ENCODE results near the gene DYNLRB1. TPM values are rescaled to one million over a fixed set of nuclear protein-coding genes. Genes with fewer than 3 reads are reported as not detected.

Gene DYNLRB1
- total RNA-seq, 1 donor from 2014 or later, result 135 TPM

DNA sequence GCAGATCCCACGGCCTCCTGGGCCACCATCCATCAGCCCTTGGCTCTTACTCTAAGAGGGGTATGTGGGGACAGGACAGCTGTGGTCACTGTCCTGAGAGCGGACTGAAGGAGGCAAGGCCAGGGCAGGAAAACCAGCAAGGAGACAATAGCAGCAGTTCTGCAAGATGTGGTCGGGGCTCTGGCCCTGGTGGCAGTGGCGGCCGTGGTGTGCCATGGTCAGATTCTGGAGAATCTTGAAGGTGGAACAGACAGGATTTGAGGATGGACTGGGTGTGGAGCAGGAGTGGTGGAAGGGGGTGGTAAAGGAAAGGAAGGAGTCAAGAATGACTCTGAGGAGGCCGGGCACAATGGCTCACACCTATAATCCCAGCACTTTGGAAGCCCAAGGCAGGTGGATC lies 36.3 kb downstream of the DYNLRB1 start:
- intact Hi-C loops (cut with DNase I), result no loop called here
- Histone ChIP-seq H3K4me1 (peaks cover 7% of the 10 kb centered on the region), H3K9me3 (no peaks in the 10 kb centered on the region), H3K4me3 (no peak overlapping the region), H3K27me3 (no peaks in the 10 kb centered on the region), H3K27ac (no peak overlapping the region), H3K36me3 (no peaks in the 10 kb centered on the region)
- DNase-seq (ENCODE audit: extremely low spot score in 2 of 2), result no peak
- TF ChIP-seq, protein P1, sequence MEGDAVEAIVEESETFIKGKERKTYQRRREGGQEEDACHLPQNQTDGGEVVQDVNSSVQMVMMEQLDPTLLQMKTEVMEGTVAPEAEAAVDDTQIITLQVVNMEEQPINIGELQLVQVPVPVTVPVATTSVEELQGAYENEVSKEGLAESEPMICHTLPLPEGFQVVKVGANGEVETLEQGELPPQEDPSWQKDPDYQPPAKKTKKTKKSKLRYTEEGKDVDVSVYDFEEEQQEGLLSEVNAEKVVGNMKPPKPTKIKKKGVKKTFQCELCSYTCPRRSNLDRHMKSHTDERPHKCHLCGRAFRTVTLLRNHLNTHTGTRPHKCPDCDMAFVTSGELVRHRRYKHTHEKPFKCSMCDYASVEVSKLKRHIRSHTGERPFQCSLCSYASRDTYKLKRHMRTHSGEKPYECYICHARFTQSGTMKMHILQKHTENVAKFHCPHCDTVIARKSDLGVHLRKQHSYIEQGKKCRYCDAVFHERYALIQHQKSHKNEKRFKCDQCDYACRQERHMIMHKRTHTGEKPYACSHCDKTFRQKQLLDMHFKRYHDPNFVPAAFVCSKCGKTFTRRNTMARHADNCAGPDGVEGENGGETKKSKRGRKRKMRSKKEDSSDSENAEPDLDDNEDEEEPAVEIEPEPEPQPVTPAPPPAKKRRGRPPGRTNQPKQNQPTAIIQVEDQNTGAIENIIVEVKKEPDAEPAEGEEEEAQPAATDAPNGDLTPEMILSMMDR (IDR thresholded peaks at IDR 0.05), result no peak
- TF ChIP-seq POLR2A (IDR thresholded peaks at IDR 0.05) (no peak), POLR2AphosphoS5 (IDR thresholded peaks at IDR 0.05; ENCODE audit: insufficient read depth in 1 of 2, low read depth in 1 of 2) (no peak)

DNA sequence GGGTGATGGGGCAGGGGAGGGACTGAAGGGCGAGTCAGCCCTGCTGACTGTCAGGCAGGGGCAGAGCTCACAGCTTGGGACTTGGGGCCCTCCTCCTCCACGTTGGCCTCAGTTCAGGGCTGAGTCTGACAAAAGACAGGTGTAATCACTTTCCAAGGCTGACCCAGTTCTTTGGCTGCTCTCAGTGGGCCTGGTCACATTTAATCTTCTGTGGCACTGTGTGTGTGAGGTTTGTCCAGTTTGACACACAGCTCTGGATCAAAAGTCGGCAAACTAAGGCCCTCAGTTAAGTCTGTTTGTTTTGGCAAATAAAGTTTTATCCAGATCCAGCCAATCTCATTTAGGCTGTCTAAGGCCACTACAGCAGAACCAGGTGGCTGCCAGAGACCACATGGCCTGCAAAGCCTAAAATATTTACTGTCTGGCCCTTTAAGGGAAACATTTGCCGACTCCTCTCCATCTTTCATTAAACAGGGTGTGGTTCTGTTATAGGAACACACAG lies 37.2 kb downstream of the DYNLRB1 start:
- no peak overlapping the region for H3K4me3 ChIP-seq
- H3K27me3 ChIP-seq, result no peaks in the 10 kb centered on the region
- TF ChIP-seq POLR2A (IDR thresholded peaks at IDR 0.05) (no peak), POLR2AphosphoS5 (IDR thresholded peaks at IDR 0.05; ENCODE audit: insufficient read depth in 1 of 2, low read depth in 1 of 2) (no peak)
- TF ChIP-seq, protein P1 (IDR thresholded peaks at IDR 0.05), result no peak
- DNase-seq (ENCODE audit: extremely low spot score in 2 of 2), result no peak
- H3K36me3 ChIP-seq, result no peaks in the 10 kb centered on the region
- intact Hi-C loops (cut with DNase I), result no loop called here
- no peaks in the 10 kb centered on the region for H3K9me3 ChIP-seq
- H3K27ac ChIP-seq, result no peak overlapping the region
- peaks cover 13% of the 10 kb centered on the region for H3K4me1 ChIP-seq

DNA sequence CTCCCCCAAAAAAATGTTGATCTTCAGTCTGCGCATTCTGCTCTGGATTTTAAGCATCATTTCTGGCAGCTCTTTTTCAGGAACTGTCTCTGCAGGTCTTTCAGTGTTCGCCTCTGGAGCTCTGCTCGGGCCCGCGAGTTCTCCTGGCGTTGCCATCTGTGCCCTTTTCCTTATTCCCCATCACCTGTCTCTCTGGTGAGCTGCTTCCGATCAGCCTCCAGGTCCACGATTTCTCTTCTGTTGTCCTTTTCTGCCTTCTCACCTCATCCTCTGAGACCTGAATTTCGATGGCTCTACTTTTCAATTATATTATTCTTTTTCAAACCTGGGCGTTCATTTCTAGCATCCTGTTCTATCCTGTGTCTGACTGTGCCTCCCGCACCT lies 41.7 kb downstream of the DYNLRB1 start:
- no peaks in the 10 kb centered on the region for H3K36me3 ChIP-seq
- H3K27ac ChIP-seq, result peak overlapping the region; percentile 95
- intact Hi-C loops (cut with DNase I), result no loop called here
- peak overlapping the region; percentile 78 to 94 for H3K4me3 ChIP-seq
- TF ChIP-seq, protein P1 (IDR thresholded peaks at IDR 0.05), result no peak
- TF ChIP-seq POLR2AphosphoS5 (IDR thresholded peaks at IDR 0.05; ENCODE audit: insufficient read depth in 1 of 2, low read depth in 1 of 2) (no peak), POLR2A (IDR thresholded peaks at IDR 0.05) (no peak)
- H3K4me1 ChIP-seq, result peaks cover 23% of the 10 kb centered on the region
- H3K27me3 ChIP-seq, result no peaks in the 10 kb centered on the region
- no peaks in the 10 kb centered on the region for H3K9me3 ChIP-seq
- no peak for DNase-seq (ENCODE audit: extremely low spot score in 2 of 2)

DNA sequence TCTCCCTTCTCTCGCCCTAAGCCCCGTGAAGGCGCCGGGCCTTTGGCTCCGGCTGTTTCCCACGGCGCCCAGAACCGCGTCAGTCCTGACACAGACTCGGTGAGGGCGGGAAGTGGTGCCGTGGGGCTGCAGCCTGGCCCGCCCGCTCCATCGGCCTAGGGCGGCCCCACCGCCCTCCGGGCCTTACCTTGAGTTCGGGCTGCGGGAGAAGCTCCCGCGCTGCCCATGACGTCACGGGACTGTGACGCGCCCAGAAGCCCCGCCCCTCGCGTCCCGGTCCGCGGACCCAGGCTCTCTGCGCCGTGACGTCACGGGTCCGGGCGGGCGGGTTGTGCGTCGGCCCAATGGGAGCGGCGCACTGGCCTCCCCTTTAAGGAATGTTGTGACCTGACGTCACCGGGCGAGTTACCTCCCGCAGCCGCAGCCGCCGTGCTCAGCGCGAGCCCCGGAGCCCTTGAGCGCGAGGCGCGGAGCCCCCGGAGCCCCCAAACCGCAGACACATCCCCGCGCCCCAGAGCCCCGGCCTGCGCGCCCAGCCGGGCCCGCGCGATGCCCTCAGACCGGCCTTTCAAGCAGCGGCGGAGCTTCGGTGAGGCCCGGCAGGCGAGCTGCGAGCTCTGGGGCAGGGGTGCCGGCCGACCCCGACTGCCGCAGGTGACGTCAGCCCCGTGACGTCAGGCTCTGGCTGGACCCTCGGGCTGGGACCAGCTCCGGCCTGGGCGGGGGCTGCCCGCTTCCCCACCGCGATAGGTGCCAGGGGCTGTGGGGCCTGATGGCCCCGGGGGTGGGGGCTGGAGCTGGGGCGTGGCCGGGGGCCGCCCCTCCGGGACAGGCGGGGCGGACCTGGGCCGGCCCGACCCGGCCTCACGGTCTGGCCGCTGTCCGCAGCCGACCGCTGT lies 42.3 kb downstream of the DYNLRB1 start, which contains the start of gene MAP1LC3A:
Gene MAP1LC3A (plus strand): TSS at position 399 of the 899 bp plus-strand sequence. CDS start 151 bp downstream, at position 550.
- Histone ChIP-seq H3K4me3 (peak within 1 kb of the TSS; percentile 78 to 94), H3K36me3 (no peaks in the 10 kb centered on the region), H3K27ac (peak within 1 kb of the TSS; percentile 95), H3K4me1 (peaks cover 23% of the 10 kb centered on the region), H3K9me3 (no peaks in the 10 kb centered on the region), H3K27me3 (no peaks in the 10 kb centered on the region)
- TF ChIP-seq POLR2A (IDR thresholded peaks at IDR 0.05), result peak; percentile 49 to 60
- TF ChIP-seq, protein P1 (IDR thresholded peaks at IDR 0.05), result no peak
- TF ChIP-seq POLR2AphosphoS5 (IDR thresholded peaks at IDR 0.05; ENCODE audit: insufficient read depth in 1 of 2, low read depth in 1 of 2), result peak; percentile 51 to 94
- intact Hi-C loops (cut with DNase I), result no loop called here
- peak in 1 of 2 donors; percentile 96 for DNase-seq (ENCODE audit: extremely low spot score in 2 of 2)

Data from vagina (tissue), 2 donors.